GM12873 (cell line): Measurements from ENCODE around the gene HADHB.

Experiments
- TF ChIP-seq, protein P1 (sequence below): IDR thresholded peaks from 2 replicates; pipeline ENCODE4 v1.5.1; 2012; ENCODE audit warnings: low read depth, mild to moderate bottlenecking, moderate library complexity, low read length, control low read depth; ENCODE audit not compliant: insufficient read depth; ENCODE audit errors: missing control alignments

HADHB gene

DNA sequence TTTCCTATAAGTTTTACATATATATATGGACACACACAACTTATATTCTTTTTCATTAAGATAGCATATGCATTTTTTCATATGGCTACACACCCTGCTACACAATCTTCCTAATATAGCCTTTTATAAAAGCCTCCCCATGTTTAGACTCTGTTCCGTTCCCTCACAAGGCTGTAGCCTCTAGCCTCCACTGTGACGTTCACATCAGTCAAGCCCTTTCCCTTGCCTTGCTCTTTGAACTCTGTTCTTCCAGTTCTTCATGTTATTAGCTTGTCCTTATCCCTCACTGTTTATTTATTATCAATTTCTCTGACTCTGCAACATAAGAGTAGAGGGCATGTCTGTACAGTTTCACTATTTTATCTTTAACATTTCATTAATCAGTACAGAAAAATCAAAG lies 38.9 kb downstream of the HADHB start:
- TF ChIP-seq, protein P1, sequence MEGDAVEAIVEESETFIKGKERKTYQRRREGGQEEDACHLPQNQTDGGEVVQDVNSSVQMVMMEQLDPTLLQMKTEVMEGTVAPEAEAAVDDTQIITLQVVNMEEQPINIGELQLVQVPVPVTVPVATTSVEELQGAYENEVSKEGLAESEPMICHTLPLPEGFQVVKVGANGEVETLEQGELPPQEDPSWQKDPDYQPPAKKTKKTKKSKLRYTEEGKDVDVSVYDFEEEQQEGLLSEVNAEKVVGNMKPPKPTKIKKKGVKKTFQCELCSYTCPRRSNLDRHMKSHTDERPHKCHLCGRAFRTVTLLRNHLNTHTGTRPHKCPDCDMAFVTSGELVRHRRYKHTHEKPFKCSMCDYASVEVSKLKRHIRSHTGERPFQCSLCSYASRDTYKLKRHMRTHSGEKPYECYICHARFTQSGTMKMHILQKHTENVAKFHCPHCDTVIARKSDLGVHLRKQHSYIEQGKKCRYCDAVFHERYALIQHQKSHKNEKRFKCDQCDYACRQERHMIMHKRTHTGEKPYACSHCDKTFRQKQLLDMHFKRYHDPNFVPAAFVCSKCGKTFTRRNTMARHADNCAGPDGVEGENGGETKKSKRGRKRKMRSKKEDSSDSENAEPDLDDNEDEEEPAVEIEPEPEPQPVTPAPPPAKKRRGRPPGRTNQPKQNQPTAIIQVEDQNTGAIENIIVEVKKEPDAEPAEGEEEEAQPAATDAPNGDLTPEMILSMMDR: no peak

DNA sequence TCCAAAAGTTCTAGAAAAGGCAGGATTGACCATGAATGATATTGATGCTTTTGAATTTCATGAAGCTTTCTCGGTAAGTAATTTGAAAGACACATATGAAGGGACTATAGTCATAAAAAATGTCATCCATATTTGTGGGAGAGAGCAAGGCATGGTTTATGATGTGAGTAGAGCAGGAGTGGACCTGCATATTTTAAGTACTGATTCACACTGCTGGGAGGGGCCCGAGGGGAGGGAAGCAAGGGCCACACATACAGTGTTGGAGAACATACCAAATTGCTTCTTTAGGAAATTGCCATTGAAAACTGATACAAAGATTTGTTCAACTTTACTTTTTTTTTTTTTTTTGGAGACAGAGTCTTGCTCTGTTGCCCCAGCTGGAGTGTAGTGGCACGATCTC lies 39.4 kb downstream of the HADHB start:
- TF ChIP-seq, protein P1: no peak

DNA sequence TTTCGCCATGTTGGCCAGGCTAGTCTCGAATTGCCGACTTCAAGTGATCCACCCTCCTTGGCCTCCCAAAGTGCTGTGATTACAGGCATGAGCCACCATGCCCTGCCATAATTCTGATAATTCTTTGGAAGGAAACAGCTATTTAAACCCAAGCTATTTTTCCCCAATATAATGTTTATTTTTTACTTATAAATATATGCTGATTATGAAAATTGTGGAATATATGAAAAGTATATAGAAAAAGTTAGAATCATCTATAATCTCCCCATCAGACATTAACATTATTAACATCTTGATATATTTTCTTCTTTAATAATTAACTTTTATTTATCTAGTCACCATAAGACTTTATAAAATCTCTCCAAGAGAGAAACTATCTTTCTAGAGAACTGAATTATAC lies 41.2 kb downstream of the HADHB start:
- TF ChIP-seq, protein P1: no peak

DNA sequence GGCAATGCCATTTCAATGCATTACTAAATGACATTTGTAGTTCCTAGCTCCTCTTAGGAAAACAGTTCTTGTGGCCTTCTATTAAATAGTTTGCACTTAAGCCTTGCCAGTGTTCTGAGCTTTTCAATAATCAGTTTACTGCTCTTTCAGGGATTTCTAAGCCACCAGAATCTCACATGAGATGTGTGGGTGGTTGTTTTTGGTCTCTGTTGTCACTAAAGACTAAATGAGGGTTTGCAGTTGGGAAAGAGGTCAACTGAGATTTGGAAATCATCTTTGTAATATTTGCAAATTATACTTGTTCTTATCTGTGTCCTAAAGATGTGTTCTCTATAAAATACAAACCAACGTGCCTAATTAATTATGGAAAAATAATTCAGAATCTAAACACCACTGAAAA lies 45.3 kb downstream of the HADHB start:
- TF ChIP-seq, protein P1: no peak

DNA sequence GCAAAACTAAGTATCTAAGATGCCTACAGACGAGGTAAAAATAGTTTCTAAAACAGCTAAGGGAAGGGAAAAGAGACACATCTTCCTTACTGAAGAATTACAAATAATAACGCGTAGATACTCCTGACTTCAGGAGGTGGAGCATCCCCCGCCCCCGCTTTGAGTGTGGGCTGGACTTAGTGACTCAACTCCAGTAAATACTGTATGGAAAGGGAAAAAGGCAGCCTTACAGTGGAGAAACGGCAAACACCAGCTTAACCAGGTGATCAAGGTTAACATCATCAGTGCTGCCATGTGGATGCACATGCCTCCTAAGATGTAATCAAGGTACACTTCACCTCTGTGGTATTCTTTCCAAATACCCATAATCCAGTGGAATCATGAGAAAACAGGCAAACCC lies 47.9 kb downstream of the HADHB start:
- TF ChIP-seq, protein P1: no peak

DNA sequence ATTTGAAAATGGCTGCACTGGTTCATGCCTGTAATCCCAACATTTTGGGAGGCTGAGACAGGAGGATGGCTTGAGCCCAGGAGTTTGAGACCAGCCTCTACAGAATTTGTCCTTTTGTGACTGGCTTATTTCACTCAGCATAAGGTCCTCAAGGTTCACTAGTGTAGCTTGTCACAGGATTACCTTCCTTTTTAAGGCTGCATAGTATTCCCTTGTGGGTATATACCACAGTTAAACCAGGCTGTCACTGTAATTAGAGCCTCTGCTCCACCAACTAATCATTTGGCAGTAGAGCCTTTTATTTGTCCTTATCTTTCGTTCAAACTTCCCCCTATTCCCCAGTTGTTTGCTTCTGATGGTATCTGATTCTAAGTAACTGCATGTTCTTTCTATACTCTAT lies 50.8 kb downstream of the HADHB start:
- TF ChIP-seq, protein P1: no peak

DNA sequence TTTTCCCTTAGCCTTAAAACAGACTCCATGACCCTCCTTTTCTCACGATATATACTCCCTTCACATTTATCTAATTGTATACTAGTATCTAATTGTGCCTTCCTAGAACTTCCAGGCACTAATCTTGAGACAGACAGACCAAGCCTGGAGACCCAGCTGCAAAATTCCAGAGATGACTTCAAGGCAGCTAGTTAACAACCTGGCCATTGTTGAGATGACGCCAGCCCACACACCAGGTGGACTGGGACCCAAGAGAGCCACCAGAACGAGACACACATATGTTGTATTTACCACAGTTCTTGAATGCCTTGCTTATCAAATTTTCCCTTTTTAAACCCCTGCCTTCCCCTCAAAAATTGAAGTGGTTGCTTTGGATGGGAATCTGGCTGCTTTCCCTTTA lies 52.3 kb downstream of the HADHB start:
- TF ChIP-seq, protein P1: no peak

DNA sequence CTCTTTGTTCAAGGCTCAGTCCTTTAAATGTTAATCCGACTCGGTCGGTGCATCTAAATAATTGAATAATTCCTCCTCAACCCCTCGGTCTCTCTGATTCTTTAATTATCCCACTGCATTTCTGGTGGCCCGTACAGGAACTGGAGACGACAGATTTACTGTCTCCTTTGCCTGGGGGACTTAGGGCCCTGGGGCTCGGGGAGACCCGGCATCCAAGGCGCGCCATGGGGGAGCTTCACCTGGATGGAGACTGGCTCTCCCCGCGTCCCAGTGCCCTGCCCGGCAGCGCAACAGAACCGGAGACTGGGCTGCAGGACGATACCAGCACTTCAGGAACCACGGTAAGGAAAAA lies 53.5 kb downstream of the HADHB start:
- TF ChIP-seq, protein P1: no peak
